Kidney epithelial cell (primary cell): ENCODE data around the gene JUNB. TPM values are rescaled to one million over a fixed set of nuclear protein-coding genes. Genes with fewer than 3 reads are reported as not detected.

Experiments used
- DNase-seq: peaks from one replicate; pipeline ENCODE4 v3.0.0-alpha.2; 2010; ENCODE audit warnings: low read depth
- H3K27me3 ChIP-seq: 2 replicates; pipeline ENCODE4 v1.6.0; 2011; ENCODE audit warnings: low read length; ENCODE audit not compliant: control insufficient read depth, insufficient read depth
- H3K36me3 ChIP-seq: 2 replicates; pipeline ENCODE4 v1.5.1; 2011; ENCODE audit warnings: low read length; ENCODE audit not compliant: control insufficient read depth, insufficient read depth
- H3K4me3 ChIP-seq: 2 replicates; pipeline ENCODE4 v1.5.1; 2011; ENCODE audit warnings: low read depth, mild to moderate bottlenecking, control low read depth, low read length
- CTCF ChIP-seq: IDR thresholded peaks from 2 replicates; pipeline ENCODE4 v1.5.1; 2011; ENCODE audit warnings: mild to moderate bottlenecking, moderate library complexity, low read length, control low read depth, inconsistent platforms; ENCODE audit not compliant: insufficient read depth, poor library complexity, severe bottlenecking
- total RNA-seq: library from RNA; depleted of rRNA; stranded (reverse); fragments of >200 nt; gene quantifications from 2 replicates; pipeline ENCODE4 v1.2.3, GENCODE V29; 2015

The JUNB gene
- total RNA-seq, 1 donor from 2014 or later: 395 TPM

- Histone ChIP-seq H3K4me3 (peak overlapping the region; percentile 3), H3K36me3 (no peaks in the 10 kb centered on the region), H3K27me3 (no peaks in the 10 kb centered on the region)
- TF ChIP-seq CTCF: peak; percentile 1
- no peak for DNase-seq
These were observed 2.6 kb upstream of the JUNB start for GRCh38 chr19:12788682-12789097.

GRCh38 chr19:12789098-12789903 is 2.0 kb upstream of the JUNB start:
- Histone ChIP-seq H3K4me3 (peak overlapping the region; percentile 23), H3K27me3 (no peaks in the 10 kb centered on the region), H3K36me3 (no peaks in the 10 kb centered on the region)
- no peak for TF ChIP-seq CTCF
- no peak for DNase-seq

GRCh38 chr19:12789904-12790619 is 1.2 kb upstream of the JUNB start:
- H3K36me3 ChIP-seq: no peaks in the 10 kb centered on the region
- DNase-seq: no peak
- TF ChIP-seq CTCF: no peak
- H3K4me3 ChIP-seq: peak overlapping the region; percentile 23
- H3K27me3 ChIP-seq: no peaks in the 10 kb centered on the region

GRCh38 chr19:12790628-12791344 is 500 bp upstream of the JUNB start:
- Histone ChIP-seq H3K36me3 (no peaks in the 10 kb centered on the region), H3K27me3 (no peaks in the 10 kb centered on the region), H3K4me3 (peak overlapping the region; percentile 96)
- DNase-seq: no peak
- no peak for TF ChIP-seq CTCF

- Histone ChIP-seq H3K4me3 (peak overlapping the region; percentile 96), H3K27me3 (no peaks in the 10 kb centered on the region), H3K36me3 (no peaks in the 10 kb centered on the region)
- TF ChIP-seq CTCF: no peak
- DNase-seq: no peak
These were observed 966 bp downstream of the JUNB start for GRCh38 chr19:12792051-12792852.
